SU-DHL-6 (cell line): Measurements from ENCODE around the gene BCAS1.

Source experiments
- CTCF ChIP-seq: fragments of 200-600 bp; sonication (generic); IDR thresholded peaks from one replicate; pipeline ENCODE4 v1.5.1; 2017; ENCODE audit warnings: antibody characterized with exemption, mild to moderate bottlenecking, low read length, moderate library complexity; ENCODE audit not compliant: insufficient read depth, poor library complexity, severe bottlenecking
- EZH2phosphoT487 ChIP-seq: fragments of 200-600 bp; sonication (generic), shearing (Covaris generic); conservative IDR thresholded peaks from 2 replicates; pipeline ENCODE4 v1.6.1; 2018; ENCODE audit warnings: mild to moderate bottlenecking, antibody characterized with exemption, low read length, moderate library complexity, mixed read lengths

- TF ChIP-seq CTCF: no peak
- TF ChIP-seq EZH2phosphoT487: no peak
These were observed 29.9 kb downstream of the BCAS1 start for GRCh38 chr20:54040531-54040930.
